Smooth muscle cell of the brain vasculature (primary cell): ENCODE results near the gene GAL3ST1.
"Not testable (repeated sequence)": the region's sequence is repeated elsewhere in the genome, so short reads cannot be mapped to it uniquely, and the experiment has no call there.

Experiments
- DNase-seq: peaks from one replicate; pipeline ENCODE4 v3.0.0-alpha.2; 2012; ENCODE audit warnings: low read depth, low spot score

Gene GAL3ST1, protein sequence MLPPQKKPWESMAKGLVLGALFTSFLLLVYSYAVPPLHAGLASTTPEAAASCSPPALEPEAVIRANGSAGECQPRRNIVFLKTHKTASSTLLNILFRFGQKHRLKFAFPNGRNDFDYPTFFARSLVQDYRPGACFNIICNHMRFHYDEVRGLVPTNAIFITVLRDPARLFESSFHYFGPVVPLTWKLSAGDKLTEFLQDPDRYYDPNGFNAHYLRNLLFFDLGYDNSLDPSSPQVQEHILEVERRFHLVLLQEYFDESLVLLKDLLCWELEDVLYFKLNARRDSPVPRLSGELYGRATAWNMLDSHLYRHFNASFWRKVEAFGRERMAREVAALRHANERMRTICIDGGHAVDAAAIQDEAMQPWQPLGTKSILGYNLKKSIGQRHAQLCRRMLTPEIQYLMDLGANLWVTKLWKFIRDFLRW

DNA sequence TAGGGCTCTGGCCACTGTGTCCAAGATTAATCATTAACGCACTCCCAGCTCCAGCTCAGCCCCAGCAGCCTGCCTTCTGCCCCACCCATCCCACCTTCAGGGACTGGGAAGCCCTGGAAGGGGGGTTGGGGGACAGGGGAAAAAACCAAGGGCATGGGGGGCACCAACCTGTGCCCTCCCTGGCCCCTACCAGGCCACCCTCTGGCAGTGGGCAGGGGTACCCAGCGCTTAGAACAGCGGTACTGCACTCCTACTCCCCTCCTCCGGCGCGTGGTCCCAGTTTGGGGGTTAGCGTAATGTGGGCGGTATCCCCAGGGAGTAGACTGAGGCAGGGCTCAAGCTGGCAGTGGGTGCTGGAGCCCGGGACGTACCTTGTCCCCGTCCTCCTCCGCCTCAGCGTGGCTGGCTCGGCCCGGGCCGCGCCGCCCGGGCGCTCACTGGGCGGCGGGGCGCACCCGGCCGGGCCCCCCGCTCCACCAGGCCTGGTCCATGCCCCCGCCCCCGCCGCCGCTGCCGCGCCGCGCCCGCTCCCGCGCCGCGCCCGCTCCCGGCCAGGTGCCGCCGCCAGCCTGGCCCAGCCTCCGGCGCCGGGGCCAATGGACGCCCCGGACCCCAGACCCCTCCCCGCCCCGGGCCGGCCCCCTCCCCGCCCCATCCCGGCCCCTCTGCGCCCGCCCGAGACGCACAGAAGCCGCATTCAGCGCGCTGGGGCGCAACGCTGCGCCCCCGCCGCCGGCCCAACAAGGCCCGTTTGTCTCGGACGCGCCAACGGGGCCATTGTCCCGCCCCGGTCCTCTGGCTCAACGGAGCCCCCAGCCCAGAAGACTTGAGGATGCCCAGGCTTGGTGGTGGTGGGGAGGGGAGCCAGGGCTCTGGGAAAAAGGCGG lies at the start of gene GAL3ST1:
TSS of gene GAL3ST1 (minus strand) at position 571 of the 887 bp plus-strand sequence. CDS start 17,273 bp downstream, outside the sequence.
- DNase-seq, result no peak

DNA sequence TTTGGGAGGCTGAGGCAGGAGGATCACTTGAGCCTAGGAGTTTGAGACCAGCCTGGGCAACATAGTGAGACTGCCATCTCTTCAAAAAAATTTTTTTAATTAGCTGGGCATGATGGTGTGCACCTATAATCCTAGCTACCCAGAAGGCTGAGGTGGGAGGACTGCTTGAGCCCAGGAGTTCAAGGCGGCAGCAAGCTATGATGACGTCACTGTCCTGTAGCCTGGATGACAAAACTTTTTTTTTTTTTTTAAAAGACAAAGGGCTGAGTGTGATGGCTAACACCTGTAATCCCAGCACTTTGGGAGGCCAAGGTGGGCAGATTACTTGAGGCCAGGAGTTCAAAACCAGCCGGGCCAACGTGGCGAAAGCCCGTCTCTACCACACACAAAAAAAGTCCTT lies 45.4 kb upstream of the GAL3ST1 start:
- not testable (repeated sequence) for DNase-seq

DNA sequence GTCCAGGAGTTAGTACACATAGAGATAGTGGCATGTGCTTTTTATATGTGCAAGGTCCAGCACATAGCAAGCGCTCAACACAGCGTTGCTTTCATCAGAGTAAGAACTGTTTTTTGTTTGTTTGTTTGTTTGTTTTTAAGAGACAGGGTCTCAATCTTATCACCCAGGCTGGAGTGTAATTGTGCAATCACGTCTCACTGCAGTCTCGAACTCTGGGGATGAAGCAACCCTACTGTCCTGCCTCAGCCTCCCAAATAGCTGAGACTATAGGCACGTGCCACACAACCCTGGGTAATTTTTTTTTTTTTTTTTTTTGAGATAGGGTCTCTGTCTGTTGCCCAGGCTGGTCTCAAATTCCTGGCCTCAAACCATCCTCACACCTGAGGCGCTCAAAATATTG lies 43.4 kb upstream of the GAL3ST1 start:
- DNase-seq, result no peak

DNA sequence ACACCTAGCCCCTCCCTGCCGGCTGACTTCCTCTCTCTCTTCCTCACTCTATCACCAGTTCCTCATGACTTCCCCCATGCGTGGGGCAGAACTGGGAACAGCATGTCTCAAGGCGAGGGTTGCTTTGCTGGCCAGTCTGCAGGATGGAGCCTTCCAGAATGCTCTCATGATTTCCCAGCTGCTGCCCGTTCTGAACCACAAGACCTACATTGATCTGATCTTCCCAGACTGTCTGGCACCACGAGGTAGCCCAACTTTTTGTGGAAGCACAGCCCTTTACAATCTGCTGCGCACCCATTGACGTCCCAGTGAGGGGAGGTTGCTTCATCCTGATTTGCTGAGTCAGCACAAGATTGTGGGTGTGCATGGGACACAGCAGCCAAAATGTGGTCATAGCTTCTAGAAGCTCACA lies 41.1 kb upstream of the GAL3ST1 start:
- DNase-seq, result no peak

- no peak for DNase-seq
Observed at GRCh38 chr22:30614879-30615278, 40.4 kb upstream of the GAL3ST1 start.

GRCh38 chr22:30614268-30614667 lies 39.8 kb upstream of the GAL3ST1 start:
- no peak for DNase-seq

GRCh38 chr22:30612789-30613188 lies 38.3 kb upstream of the GAL3ST1 start:
- no peak for DNase-seq

- no peak for DNase-seq
Observed at GRCh38 chr22:30611197-30611596, 36.7 kb upstream of the GAL3ST1 start.

- DNase-seq, result no peak
Observed at GRCh38 chr22:30610299-30610698, 35.8 kb upstream of the GAL3ST1 start.

DNA sequence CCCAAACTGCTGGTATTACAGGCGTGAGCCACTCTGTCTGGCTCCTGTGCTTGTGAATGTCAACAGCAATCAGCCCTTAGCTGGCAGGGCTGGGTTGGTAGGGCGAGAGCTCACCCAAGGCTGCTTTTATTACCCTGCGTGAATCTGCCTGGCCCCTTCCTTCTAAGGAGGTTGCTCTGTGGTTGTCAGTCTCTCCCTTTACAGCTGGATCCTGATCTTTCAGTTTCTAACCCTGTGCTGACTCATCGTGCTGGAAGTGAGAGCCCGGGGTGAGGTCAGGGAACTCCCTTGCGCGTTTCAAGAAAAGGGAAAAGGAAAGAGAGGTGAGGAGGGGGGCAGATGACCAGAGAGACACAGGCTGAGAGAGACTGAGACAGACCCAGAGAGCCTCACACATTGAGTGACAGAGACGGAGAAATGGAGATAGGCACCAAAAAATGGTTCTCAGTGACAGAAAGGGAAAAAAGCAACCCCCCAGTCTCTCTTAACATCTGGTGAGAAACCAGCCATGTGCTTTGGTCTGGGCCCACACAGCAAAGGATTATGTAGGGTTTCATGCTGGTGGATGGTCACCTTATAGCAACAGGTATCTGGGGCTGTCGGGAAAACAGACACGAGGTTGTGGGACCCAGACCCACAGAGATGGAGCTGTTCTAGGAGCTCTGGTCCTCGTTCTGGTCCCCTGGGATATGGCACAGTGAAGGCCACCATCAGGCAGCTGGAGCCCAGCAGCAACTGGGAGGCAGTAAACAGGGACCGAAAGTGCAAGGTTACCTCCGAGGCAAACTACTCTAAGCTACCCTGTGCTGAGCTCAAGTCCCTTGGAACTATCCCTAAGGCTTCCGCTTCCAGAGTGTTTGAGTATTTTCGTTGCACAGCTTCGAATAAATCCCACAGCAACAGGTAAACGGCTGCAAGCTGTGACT lies 35.1 kb upstream of the GAL3ST1 start:
- DNase-seq, result peak; percentile 77

GRCh38 chr22:30607939-30608338 lies 33.5 kb upstream of the GAL3ST1 start:
- no peak for DNase-seq

DNA sequence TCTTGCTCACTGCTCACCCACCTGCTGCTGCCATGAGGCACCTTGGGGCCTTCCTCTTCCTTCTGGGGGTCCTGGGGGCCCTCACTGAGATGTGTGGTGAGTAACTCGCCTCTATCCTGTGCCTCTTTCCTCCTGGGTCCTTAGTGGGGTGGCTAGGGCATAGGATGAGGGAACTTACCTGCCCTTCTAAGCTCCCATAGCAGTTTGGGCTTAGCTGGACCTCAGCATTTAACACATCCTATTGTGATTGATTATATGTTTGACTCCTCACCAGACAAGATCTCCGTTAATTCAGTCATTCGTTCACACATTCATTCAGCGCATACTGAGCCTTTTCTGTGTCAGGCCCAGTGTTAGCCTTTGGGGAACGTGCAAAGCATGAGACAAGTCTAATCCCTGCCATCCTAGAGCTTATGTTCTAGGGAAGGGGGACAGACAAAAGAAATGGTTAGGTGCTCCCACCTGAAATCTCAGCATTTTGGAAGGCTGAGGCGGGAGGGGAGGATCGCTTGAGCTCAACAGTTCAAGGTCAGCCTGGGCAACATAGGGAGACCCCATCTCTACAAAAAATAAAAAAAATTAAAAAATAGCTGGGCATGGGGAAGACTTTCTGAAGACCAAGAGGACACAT lies 33.0 kb upstream of the GAL3ST1 start:
- DNase-seq, result no peak

DNA sequence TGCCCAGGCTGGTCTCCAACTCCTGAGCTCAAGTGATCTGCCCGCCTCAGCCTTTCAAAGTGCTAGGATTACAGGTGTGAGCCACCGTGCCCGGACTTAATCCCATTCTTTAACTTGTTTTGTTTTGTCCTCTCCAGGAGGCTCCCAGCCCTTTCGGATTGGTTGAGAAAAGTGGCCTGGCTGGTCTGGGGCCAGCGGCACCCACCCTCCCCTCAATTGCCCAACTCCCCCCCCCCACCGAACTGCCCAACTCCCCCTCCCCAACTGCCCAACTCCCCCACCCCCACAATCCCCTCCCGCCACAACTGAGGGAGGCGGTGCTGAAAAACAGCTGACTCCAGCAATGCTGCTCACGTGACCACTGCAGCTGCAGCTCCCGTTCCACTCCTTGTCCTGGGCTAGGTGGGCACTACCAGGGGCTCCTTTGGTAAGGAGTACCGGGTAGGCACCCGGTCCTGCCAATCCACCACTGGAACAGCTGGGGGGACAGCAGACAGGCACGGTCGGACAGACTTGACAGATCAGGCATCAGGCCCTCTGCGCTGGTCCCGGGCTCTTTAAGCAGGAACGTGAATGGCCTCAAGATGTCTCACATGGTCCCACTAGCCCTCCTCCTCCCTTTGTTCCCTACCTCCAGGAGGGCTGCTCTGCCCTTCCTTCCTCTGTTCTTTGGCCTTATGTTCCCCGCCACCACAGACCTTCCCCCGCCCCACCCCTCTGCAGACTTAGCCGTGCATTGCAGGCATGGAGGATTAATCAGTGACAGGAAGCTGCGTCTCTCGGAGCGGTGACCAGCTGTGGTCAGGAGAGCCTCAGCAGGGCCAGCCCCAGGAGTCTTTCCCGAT lies 32.2 kb upstream of the GAL3ST1 start, which contains the start of gene TCN2:
TSS of gene TCN2 (plus strand) at position 720 of the 845 bp plus-strand sequence. CDS start 158 bp downstream, outside the sequence.
- peak; percentile 78 for DNase-seq

DNA sequence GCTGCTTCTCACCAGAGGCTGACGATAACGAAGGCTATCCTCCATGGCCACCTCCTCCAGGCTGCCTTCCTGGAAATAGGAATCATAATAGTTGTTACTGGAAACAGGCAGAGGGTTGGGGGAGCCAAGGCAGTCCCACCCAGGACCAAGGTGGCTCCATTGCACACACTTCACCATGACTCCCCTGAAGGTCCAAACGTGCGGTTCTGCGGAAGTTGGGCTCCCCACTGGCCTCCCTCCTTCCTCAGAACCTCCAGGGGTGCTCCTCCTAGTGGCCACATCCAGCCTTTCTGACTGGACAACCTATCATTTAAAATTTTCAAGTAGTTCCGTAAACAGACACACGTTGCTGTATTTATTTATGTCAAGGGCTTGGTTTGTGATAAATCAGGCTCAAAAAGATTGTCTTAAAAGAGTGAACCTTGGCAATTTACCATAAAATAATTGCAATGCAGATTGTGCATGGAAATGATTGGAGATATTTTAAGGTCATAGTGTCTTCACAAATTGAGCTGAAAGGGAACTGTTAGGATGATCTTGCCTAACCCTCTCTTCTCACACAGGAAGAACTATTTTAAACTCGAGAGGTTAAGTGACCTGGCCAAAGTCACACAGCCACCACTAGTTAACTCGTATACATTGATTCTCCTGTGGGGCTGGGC lies 31.1 kb upstream of the GAL3ST1 start:
- no peak for DNase-seq

DNA sequence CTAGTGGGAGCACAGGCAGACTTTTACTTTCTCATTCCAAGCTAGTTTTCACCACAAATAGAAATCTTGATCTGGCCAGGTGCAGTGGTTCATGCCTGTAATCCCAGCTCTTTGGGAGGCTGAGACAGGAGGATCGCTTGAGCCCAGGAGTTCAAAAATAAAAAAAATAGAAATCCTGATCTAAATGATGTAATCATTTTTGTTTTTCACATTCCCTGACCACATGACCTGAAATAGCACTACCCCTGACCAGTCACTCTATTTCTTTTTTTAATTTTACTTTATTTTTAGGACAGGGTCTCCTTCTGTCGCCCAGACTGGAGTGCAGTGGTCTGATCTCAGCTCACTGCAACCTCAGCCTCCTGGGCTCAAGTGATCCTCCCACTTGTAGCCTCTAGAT lies 30.3 kb upstream of the GAL3ST1 start:
- DNase-seq, result no peak

DNA sequence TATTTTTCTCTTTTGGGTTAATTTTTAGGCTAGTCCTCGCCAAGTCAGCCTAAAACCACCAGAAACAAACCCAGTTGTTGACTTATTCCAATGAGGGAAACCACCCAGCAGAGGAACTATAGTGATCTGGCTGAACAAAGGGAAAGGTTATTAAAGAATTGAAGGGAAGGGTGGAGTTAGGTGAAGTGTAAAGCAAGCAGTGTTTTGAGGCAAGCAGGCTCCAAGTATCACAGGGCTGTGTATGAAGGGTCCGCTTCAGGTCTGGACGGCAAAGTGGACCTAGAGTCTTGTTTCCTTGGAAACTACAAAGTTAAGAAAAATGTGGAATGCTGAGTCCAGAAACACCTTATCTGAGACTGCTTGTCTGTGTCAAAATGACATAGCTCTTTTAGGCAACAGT lies 29.3 kb upstream of the GAL3ST1 start:
- no peak for DNase-seq

- DNase-seq, result no peak
Observed at GRCh38 chr22:30602049-30602448, 27.6 kb upstream of the GAL3ST1 start.

DNA sequence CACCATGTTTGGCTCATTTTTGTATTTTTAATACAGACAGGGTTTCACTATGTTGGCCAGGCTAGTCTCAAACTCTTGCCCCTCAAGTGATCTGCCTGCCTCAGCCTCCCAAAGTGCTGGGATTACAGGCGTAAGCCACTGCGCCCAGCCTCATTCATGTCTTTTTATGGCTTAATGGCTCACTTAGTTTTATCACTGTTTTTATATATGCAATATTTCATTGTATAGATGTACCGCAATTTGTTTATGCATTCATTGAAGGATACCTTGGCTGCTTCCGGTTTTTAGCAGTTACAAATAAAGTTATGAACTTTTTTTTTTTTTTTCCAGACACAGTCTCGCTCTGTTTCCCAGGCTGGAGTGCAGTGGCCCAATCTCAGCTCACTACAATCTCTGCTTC lies 27.0 kb upstream of the GAL3ST1 start:
- DNase-seq, result no peak

- no peak for DNase-seq
Observed at GRCh38 chr22:30600921-30601320, 26.5 kb upstream of the GAL3ST1 start.
